Iris pigment epithelial cell (primary cell): Measurements from ENCODE around the gene RNF20.
"Not testable (repeated sequence)": the region's sequence is repeated elsewhere in the genome, so short reads cannot be mapped to it uniquely, and the experiment has no call there.

Experiments
- DNase-seq: peaks from one replicate; pipeline ENCODE4 v3.0.0-alpha.2; 2011; ENCODE audit warnings: low read depth

RNF20 gene

GRCh38 chr9:101533334-101534204, at the start of gene RNF20:
RNF20 (plus strand) TSS chr9:101533853; CDS start chr9:101535424, 1,571 bp downstream.
- peak; percentile 99 for DNase-seq

- DNase-seq, result no peak
Measured at GRCh38 chr9:101484046-101484445, 49.6 kb upstream of the RNF20 start.

- peak; percentile 29 for DNase-seq
Measured at GRCh38 chr9:101485924-101486692, 47.5 kb upstream of the RNF20 start.

- DNase-seq, result peak; percentile 56
Measured at GRCh38 chr9:101486693-101487442, 46.8 kb upstream of the RNF20 start.

GRCh38 chr9:101487443-101487840, 46.2 kb upstream of the RNF20 start:
- DNase-seq, result no peak

- peak; percentile 72 for DNase-seq
Measured at GRCh38 chr9:101495810-101496209, 37.8 kb upstream of the RNF20 start.

- no peak for DNase-seq
Measured at GRCh38 chr9:101498323-101498722, 35.3 kb upstream of the RNF20 start.

- DNase-seq, result no peak
Measured at GRCh38 chr9:101504188-101504587, 29.5 kb upstream of the RNF20 start.

- peak; percentile 51 for DNase-seq
Measured at GRCh38 chr9:101508211-101508610, 25.4 kb upstream of the RNF20 start.

- DNase-seq, result no peak
Measured at GRCh38 chr9:101509572-101509971, 24.1 kb upstream of the RNF20 start.

GRCh38 chr9:101510459-101510858, 23.2 kb upstream of the RNF20 start:
- no peak for DNase-seq

- no peak for DNase-seq
Measured at GRCh38 chr9:101511009-101511408, 22.6 kb upstream of the RNF20 start.

- no peak for DNase-seq
Measured at GRCh38 chr9:101512116-101512515, 21.5 kb upstream of the RNF20 start.

GRCh38 chr9:101513351-101513750, 20.3 kb upstream of the RNF20 start:
- no peak for DNase-seq

GRCh38 chr9:101514071-101514470, 19.6 kb upstream of the RNF20 start:
- peak; percentile 69 for DNase-seq

- no peak for DNase-seq
Measured at GRCh38 chr9:101516655-101517054, 17.0 kb upstream of the RNF20 start.

- not testable (repeated sequence) for DNase-seq
Measured at GRCh38 chr9:101518489-101518888, 15.2 kb upstream of the RNF20 start.

- no peak for DNase-seq
Measured at GRCh38 chr9:101524371-101524770, 9.3 kb upstream of the RNF20 start.

- DNase-seq, result peak; percentile 68
Measured at GRCh38 chr9:101527066-101527465, 6.6 kb upstream of the RNF20 start.

GRCh38 chr9:101528015-101528414, 5.6 kb upstream of the RNF20 start:
- no peak for DNase-seq

- peak; percentile 81 for DNase-seq
Measured at GRCh38 chr9:101530076-101530711, 3.5 kb upstream of the RNF20 start.

GRCh38 chr9:101536351-101536750, 2.7 kb downstream of the RNF20 start:
- peak; percentile 65 for DNase-seq
